IPS DF 6.9 (cell line): Measurements from ENCODE around the gene ALPP.
"Not testable (repeated sequence)": the region's sequence is repeated elsewhere in the genome, so short reads cannot be mapped to it uniquely, and the experiment has no call there.

Experiments used
- DNase-seq: peaks from one replicate; pipeline ENCODE4 v3.0.0-alpha.2; 2013; ENCODE audit warnings: low read depth, low spot score
- H3K27ac ChIP-seq: one replicate; pipeline ENCODE4 v1.5.1; 2013; ENCODE audit warnings: low read length, control low read depth
- H3K27me3 ChIP-seq: 2 replicates; pipeline ENCODE4 v1.6.1; 2013; ENCODE audit warnings: mild to moderate bottlenecking, low read length; ENCODE audit not compliant: control insufficient read depth, insufficient read depth
- H3K36me3 ChIP-seq: 2 replicates; pipeline ENCODE4 v1.6.1; 2013; ENCODE audit warnings: low read length; ENCODE audit not compliant: control insufficient read depth, insufficient read depth
- H3K4me1 ChIP-seq: 2 replicates; pipeline ENCODE4 v1.6.1; 2013; ENCODE audit warnings: low read length; ENCODE audit not compliant: control insufficient read depth, insufficient read depth
- H3K4me3 ChIP-seq: 2 replicates; pipeline ENCODE4 v1.5.1; 2013; ENCODE audit warnings: mild to moderate bottlenecking, low read length
- H3K9me3 ChIP-seq: 2 replicates; pipeline ENCODE4 v1.6.1; 2013; ENCODE audit warnings: low read length, inconsistent platforms; ENCODE audit not compliant: control insufficient read depth, insufficient read depth
- WGBS: extraction: QIAGEN DNeasy Blood & Tissue Kit; methylation state at CpG from one replicate; pipeline ENCODE4 v1.1.7; 2013; ENCODE audit warnings: mixed read lengths, missing lambda C conversion rate; ENCODE audit not compliant: insufficient read length, insufficient coverage; 5-methylcytosine and 5-hydroxymethylcytosine counted together

The ALPP gene

DNA sequence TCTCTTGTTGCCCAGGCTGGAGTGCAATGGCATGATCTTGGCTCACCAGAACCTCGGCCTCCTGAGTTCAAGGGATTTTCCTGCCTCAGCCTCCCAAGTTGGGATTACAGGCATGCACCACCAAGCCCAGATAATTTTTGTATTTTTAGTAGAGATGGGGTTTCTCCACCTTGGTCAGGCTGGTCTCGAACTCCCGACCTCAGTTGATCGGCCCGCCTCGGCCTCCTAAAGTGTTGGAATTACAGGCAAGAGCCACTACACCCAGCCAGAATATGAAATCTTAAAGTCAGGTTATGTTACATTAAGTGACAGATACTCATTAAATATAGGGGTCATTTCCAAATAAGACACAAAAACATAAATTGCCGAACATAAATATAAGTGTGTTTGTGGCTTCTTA, 15.9 kb downstream of the ALPP start:
- H3K4me1 ChIP-seq, DNase-seq, H3K27ac ChIP-seq, H3K36me3 ChIP-seq, H3K27me3 ChIP-seq, H3K4me3 ChIP-seq, H3K9me3 ChIP-seq: not testable (repeated sequence)
- WGBS = no CpG with 5 or more reads among the region's 7 CpGs

DNA sequence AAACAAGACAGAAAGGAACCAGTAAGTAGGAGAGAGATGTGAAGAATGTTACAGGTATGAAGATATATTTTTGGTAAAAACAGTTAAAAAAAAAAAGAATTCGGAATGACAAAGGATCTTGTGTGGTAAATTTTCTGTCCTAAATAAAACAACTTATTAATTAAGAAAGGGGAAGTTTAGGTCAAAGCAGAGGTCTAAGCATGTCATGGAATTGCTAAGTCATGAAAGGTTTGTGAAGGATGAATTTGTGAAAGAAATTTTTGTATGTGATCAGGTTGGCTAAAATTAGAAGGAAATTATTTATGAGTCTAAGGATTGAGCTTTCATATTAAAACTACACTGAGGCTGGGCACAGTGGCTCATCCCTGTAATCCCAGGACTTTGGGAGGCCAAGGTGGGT, 17.0 kb downstream of the ALPP start:
- H3K4me1 ChIP-seq = no peaks in the 10 kb centered on the region
- no peaks in the 10 kb centered on the region for H3K27me3 ChIP-seq
- no peak for DNase-seq
- WGBS = no CpG with 5 or more reads among the region's 1 CpG
- H3K27ac ChIP-seq = no peak overlapping the region
- no peak overlapping the region for H3K4me3 ChIP-seq
- H3K9me3 ChIP-seq = no peaks in the 10 kb centered on the region
- H3K36me3 ChIP-seq = no peaks in the 10 kb centered on the region

DNA sequence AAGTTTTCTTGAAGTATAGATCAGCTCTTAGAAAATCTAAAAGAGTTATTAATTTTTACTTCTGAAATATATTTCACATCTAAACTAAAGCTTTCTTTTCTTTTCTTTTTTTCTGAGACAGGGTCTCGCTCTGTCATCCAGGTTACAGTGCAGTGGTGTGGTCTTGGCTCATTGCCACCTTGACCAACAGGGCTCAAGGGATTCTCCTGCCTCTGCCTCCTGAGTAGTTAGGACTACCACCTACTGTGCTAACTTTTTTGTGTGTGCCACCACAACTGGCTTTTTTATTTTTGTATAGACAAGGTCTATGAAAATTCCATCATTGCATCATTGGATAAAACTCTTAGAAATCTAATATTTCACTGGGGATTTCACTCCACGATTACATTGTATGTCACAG, 18.1 kb downstream of the ALPP start:
- no peaks in the 10 kb centered on the region for H3K4me1 ChIP-seq
- H3K9me3 ChIP-seq = no peaks in the 10 kb centered on the region
- WGBS = 100% methylated on average over 1 of the region's 2 CpGs
- no peak for DNase-seq
- H3K27me3 ChIP-seq = no peaks in the 10 kb centered on the region
- H3K36me3 ChIP-seq = no peaks in the 10 kb centered on the region
- H3K4me3 ChIP-seq = no peak overlapping the region
- no peak overlapping the region for H3K27ac ChIP-seq

DNA sequence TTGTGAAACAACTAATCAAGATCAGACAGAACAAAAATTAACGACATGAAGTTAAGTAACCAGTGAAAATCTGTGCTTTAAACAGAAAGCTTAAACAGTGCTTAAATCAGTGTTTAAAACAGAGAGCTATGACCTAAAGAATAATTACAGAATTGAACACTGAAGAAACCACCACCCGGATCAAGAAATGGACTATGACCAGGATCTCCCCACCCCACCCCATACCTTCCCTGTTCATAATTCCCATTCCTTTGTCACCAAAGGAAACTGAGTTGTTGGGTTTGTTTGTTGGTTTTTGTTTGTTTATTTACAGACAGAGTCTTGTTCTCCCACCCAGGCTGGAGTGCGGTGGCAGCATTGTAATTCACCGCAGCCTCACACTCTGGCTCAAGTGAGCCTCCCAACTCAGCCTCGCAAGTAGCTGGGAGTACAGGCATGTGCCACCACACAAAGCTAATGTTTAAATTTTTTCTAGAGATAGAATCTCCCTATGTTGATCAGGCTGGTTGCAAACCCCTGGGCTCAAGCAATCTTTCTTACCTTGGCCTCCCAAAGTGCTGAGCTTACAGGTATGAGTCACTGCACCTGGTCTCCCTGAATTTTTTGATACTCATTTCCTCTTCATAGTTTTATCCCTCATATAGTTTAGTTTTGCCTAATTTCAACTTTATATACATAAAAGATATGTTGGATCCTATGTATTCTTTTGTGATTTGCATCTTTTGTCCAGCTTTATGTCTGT, 19.9 kb downstream of the ALPP start:
- no peaks in the 10 kb centered on the region for H3K4me1 ChIP-seq
- H3K4me3 ChIP-seq = no peak overlapping the region
- H3K27ac ChIP-seq = no peak overlapping the region
- no CpG with 5 or more reads among the region's 5 CpGs for WGBS
- no peaks in the 10 kb centered on the region for H3K9me3 ChIP-seq
- H3K36me3 ChIP-seq = no peaks in the 10 kb centered on the region
- no peak for DNase-seq
- H3K27me3 ChIP-seq = no peaks in the 10 kb centered on the region

DNA sequence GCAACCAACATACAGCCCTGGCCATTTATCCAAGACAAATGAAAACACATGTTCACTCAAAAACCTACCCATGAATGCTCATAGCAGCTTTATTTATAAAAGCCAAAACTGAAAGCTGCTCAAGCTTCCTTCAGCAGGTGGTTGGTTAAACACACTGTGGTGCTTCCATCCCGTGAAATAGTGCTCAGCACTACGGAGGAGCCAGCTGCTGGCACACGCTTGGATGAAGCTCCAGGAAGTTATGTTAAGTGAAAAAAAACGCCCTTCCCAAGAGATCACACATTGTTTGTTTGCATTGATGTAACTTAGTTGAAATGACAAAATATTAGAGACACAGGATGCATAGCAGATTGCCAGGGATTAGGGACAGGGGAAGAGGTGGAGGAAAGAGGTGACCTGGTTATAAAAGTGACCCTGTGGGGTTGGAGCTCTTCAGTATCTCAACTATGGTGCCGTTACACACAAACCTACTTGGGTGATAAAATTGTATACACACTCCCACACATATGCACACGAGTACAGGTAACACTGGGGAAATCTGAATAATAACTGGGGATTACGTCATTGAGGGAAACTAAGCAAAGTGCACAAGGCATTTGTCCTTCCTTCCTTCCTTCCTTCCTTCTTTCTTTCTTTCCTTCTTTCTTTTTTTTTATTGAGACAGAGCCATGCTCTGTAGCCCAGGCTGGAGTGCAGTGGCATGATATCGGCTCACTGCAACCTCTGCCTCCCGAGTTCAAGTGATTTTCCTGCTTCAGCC, 21.9 kb downstream of the ALPP start:
- no peaks in the 10 kb centered on the region for H3K27me3 ChIP-seq
- H3K4me3 ChIP-seq = no peak overlapping the region
- no peaks in the 10 kb centered on the region for H3K9me3 ChIP-seq
- H3K27ac ChIP-seq = no peak overlapping the region
- no peaks in the 10 kb centered on the region for H3K4me1 ChIP-seq
- no peaks in the 10 kb centered on the region for H3K36me3 ChIP-seq
- no CpG with 5 or more reads among the region's 9 CpGs for WGBS
- DNase-seq = no peak

DNA sequence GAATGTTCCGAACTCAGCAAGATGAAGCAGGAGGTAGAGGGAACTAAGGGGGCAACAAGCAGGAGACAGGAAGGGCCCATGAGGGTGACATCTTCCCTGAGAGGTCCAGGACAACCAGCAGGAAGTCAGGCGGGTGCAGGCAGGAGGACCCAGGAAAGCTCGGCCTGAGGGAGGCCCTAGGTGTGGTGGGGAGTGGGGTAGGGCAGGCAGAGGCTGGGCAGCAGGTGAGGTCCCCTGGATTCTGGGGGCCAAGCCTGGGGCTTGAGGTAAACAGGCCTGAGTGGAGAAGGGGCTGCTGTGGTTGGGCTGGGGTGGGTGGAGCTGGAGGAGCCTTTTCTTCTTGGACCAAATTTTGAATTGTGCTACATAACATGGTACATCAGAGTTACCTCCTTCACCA, 24.0 kb downstream of the ALPP start:
- H3K4me1 ChIP-seq = no peaks in the 10 kb centered on the region; the same call in 1 of the 2 replicates
- DNase-seq = no peak
- no peak overlapping the region for H3K4me3 ChIP-seq
- H3K36me3 ChIP-seq = no peaks in the 10 kb centered on the region
- no CpG with 5 or more reads among the region's 3 CpGs for WGBS
- no peaks in the 10 kb centered on the region for H3K27me3 ChIP-seq
- H3K9me3 ChIP-seq = no peaks in the 10 kb centered on the region
- H3K27ac ChIP-seq = no peak overlapping the region

DNA sequence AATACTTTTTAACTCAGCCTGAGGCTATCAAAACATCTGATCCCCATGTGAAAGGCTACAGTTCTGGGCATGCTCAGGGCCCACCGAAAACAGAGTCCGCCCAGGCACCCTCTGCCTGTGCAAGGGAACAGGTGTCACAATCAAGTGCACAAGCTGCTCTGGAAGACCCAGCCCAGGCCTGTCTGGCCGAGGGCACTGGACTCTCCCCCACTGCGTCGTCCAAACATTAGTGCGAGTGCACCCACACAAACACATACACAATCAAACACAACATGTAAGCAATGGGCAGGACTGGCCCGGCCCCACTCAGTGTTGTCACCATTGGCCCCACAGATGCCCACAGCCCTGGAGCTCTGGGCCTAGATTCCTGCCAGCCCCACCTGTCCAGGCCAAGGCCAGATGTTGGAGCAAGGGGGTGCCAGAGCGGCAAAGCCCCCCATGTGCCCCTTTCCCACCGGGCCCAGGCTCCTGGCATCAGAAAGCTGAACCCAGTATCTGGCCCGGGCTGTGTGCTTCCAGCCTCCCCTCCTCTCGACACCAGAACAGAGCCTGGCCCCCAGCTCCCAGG, 27.5 kb downstream of the ALPP start:
- Histone ChIP-seq H3K9me3 (no peaks in the 10 kb centered on the region), H3K4me1 (no peaks in the 10 kb centered on the region; the same call in 1 of the 2 replicates), H3K36me3 (no peaks in the 10 kb centered on the region; the same call in 1 of the 2 replicates), H3K27me3 (no peaks in the 10 kb centered on the region), H3K27ac (no peak overlapping the region), H3K4me3 (no peak overlapping the region)
- no peak for DNase-seq
- no CpG with 5 or more reads among the region's 11 CpGs for WGBS

DNA sequence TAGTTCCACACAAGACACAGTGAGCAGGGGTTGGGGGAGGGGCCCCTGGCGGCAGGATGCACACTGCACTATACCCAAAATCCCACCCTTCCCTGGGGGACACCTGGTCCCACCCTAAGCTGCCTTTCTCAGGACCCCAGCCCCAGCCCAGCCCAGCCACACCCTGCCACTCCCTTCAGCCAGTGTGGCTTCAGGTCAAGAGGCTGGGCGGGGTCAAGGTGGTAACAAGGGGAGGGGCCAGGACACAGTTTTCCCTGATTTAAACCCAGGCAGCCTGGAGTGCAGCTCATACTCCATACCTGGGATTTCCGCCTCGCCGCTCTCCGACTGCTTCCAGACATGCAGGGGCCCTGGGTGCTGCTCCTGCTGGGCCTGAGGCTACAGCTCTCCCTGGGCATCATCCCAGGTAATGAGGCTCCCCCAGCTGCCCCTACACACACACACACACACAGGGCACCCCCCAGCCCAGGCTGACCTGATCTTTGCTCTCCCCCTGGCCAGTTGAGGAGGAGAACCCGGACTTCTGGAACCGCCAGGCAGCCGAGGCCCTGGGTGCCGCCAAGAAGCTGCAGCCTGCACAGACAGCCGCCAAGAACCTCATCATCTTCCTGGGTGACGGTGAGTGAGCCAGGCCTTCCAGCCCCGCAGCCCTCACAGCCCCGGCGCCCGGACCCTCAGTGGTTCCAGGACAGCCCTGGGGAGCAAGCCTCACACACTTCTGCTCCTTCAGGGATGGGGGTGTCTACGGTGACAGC, 28.2 kb downstream of the ALPP start, which contains the start of gene ALPG:
ALPG (plus strand) TSS at position 289 of the 755 bp plus-strand sequence; CDS start at position 340, 51 bp downstream.
- Histone ChIP-seq H3K27ac (no peak within 1 kb of the TSS), H3K4me1 (no peaks in the 10 kb centered on the region; the same call in 1 of the 2 replicates), H3K36me3 (no peaks in the 10 kb centered on the region; the same call in 1 of the 2 replicates), H3K4me3 (no peak within 1 kb of the TSS), H3K27me3 (no peaks in the 10 kb centered on the region), H3K9me3 (no peaks in the 10 kb centered on the region)
- no CpG with 5 or more reads among the region's 17 CpGs for WGBS
- DNase-seq = no peak

DNA sequence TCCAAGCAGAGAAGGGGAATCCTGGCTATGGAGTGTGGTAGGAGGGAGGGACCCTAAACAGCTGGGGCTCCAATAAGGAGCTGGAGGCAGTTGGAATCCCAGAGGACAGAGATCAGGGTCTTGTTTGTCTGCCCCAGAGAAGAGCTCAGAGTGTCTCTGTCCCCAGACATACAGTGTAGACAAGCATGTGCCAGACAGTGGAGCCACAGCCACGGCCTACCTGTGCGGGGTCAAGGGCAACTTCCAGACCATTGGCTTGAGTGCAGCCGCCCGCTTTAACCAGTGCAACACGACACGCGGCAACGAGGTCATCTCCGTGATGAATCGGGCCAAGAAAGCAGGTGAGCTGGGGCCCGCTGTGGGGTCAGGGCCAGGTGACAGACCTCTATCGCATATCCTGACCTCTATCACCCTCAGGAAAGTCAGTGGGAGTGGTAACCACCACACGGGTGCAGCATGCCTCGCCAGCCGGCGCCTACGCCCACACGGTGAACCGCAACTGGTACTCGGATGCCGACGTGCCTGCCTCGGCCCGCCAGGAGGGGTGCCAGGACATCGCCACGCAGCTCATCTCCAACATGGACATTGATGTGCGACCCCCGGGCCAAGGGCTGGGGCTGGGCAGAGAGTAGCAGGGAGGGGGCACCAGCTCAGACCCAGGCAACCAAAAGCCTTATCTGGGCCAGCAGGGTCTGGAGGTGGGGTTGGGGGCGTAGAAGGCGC, 29.0 kb downstream of the ALPP start:
- no CpG with 5 or more reads among the region's 30 CpGs for WGBS
- H3K4me1 ChIP-seq, H3K36me3 ChIP-seq, DNase-seq, H3K27ac ChIP-seq, H3K27me3 ChIP-seq, H3K4me3 ChIP-seq, H3K9me3 ChIP-seq: not testable (repeated sequence)

DNA sequence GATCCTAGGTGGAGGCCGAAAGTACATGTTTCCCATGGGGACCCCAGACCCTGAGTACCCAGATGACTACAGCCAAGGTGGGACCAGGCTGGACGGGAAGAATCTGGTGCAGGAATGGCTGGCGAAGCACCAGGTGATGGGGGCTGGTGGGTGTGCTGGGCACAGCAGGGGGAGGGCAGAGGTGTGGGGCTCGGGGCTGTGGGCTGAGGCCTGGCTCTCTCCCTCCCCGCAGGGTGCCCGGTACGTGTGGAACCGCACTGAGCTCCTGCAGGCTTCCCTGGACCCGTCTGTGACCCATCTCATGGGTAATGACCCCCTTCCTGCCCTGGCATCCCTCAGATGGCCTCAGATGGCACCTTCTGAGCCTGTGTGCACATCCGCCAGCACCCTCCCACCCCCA, 29.7 kb downstream of the ALPP start:
- H3K9me3 ChIP-seq, H3K4me1 ChIP-seq, H3K36me3 ChIP-seq, H3K4me3 ChIP-seq, DNase-seq, H3K27ac ChIP-seq, H3K27me3 ChIP-seq: not testable (repeated sequence)
- no CpG with 5 or more reads among the region's 10 CpGs for WGBS
